Testis (tissue), 2 donors: ENCODE results near the gene FAM120A.

Source experiments
- POLR2A ChIP-seq: fragments of 450-650 bp; IDR thresholded peaks from one replicate; pipeline ENCODE4 v1.6.1; 2017; ENCODE audit warnings: antibody characterized with exemption, mild to moderate bottlenecking, moderate library complexity
- TF ChIP-seq, protein P1 (sequence below), 3 experiments: fragments of 450-650 bp in 2 of 3; fragments of 200-600 bp in 1 of 3; sonication (generic) in 1 of 3; IDR thresholded peaks; one replicate each; pipeline ENCODE4 v1.5.1; 2016 to 2019; ENCODE audit warnings: antibody characterized with exemption in 3 of 3, mild to moderate bottlenecking in 2 of 3, moderate library complexity in 1 of 3

DNA sequence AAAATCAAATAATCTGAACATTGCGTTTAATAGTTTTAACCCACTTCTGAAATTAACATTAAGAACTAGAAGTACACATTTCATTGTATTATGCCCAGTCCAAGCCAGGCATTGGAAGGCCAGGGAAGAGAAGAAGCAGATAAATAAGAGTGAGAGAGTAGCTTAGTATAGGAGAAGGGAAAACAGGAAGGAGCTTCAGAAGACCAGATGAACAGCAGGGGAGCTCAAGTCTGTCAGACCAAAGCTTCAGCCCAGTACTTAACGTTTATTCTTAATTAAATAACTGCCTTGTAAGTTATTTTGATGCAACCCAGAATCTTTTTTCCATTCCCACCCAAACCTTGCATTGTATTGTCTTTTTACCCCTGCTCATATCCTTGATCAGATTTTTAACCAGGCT lies 13.4 kb downstream of the FAM120A start:
- TF ChIP-seq, protein P1, sequence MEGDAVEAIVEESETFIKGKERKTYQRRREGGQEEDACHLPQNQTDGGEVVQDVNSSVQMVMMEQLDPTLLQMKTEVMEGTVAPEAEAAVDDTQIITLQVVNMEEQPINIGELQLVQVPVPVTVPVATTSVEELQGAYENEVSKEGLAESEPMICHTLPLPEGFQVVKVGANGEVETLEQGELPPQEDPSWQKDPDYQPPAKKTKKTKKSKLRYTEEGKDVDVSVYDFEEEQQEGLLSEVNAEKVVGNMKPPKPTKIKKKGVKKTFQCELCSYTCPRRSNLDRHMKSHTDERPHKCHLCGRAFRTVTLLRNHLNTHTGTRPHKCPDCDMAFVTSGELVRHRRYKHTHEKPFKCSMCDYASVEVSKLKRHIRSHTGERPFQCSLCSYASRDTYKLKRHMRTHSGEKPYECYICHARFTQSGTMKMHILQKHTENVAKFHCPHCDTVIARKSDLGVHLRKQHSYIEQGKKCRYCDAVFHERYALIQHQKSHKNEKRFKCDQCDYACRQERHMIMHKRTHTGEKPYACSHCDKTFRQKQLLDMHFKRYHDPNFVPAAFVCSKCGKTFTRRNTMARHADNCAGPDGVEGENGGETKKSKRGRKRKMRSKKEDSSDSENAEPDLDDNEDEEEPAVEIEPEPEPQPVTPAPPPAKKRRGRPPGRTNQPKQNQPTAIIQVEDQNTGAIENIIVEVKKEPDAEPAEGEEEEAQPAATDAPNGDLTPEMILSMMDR (IDR thresholded peaks at IDR 0.05): no peak
- no peak for TF ChIP-seq POLR2A
